Panc1 (cell line): ENCODE data around the gene NR2F1.

Experiments
- CTCF ChIP-seq: fragments of 450-650 bp; IDR thresholded peaks from 2 replicates; pipeline ENCODE4 v1.5.1; 2017; ENCODE audit warnings: mild to moderate bottlenecking
- POLR2AphosphoS5 ChIP-seq: IDR thresholded peaks from 2 replicates; pipeline ENCODE4 v1.6.1; 2012; ENCODE audit warnings: mild to moderate bottlenecking, low read depth, low read length, moderate library complexity
- REST ChIP-seq, 2 experiments: IDR thresholded peaks; 2 replicates each; pipeline ENCODE4 v1.6.1; 2011 to 2012; ENCODE audit warnings: low read depth in 2 of 2, control low read depth in 1 of 2, low read length in 1 of 2, mild to moderate bottlenecking in 1 of 2, moderate library complexity in 1 of 2; ENCODE audit not compliant: insufficient read depth in 1 of 2
- SIN3A ChIP-seq: IDR thresholded peaks from 2 replicates; pipeline ENCODE4 v1.6.1; 2012; ENCODE audit warnings: low read depth, mild to moderate bottlenecking, low read length, moderate library complexity, borderline replicate concordance; ENCODE audit not compliant: insufficient read depth
- TCF7L2 ChIP-seq: IDR thresholded peaks from 2 replicates; pipeline ENCODE4 v1.6.1; 2011; ENCODE audit warnings: mild to moderate bottlenecking, low read depth, low read length, inconsistent platforms

GRCh38 chr5:93572101-93572607 lies 10.9 kb upstream of the NR2F1 start:
- TF ChIP-seq POLR2AphosphoS5 (no peak), TCF7L2 (no peak), CTCF (no peak), REST (IDR thresholded peaks at IDR 0.05; ENCODE audit: insufficient read depth in 1 of 2, low read depth in 2 of 2, low read length in 1 of 2) (no peak), SIN3A (no peak)
